HT-29 (cell line): ENCODE data around the gene XPO1. TPM values are rescaled to one million over a fixed set of nuclear protein-coding genes. Genes with fewer than 3 reads are reported as not detected.
"Not testable (repeated sequence)": the region's sequence is repeated elsewhere in the genome, so short reads cannot be mapped to it uniquely, and the experiment has no call there.

ENCODE experiments used
- DNase-seq: peaks from one replicate; pipeline ENCODE4 v3.0.0-alpha.2; 2015; ENCODE audit warnings: low spot score
- total RNA-seq: library from RNA; depleted of rRNA; stranded (reverse); fragments of >200 nt; shearing (Covaris generic); gene quantifications from 2 replicates; pipeline ENCODE4 v1.2.3, GENCODE V29; 2014; rRNA removed

Gene XPO1
- 85.6 and 101 TPM in 2 replicates for total RNA-seq

GRCh38 chr2:61538200-61538919 is at the start of gene XPO1:
Gene XPO1 (minus strand): TSS chr2:61538356. CDS start chr2:61533897, 4,459 bp downstream.
- DNase-seq = peak; percentile 99

GRCh38 chr2:61586928-61587327 is 48.8 kb upstream of the XPO1 start:
- DNase-seq = not testable (repeated sequence)

DNA sequence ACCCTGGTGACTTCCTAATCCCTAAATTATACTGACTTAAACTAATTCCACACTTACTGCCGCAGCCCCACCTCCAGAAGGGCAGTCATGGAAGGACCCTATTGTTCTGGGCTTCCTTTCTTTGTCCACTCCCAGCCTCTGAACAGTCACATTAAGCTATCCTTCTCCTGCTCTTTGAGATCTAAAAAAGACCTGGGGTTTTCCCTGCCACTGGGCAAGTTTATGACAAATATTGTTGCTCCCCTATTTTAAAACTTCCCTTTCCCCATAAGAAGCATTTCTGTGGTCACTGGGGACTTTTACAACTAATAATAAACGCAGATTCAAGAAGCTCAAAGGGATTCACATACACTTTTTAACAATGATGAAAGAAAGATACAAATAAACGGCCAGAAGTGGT is 47.2 kb upstream of the XPO1 start:
- no peak for DNase-seq

DNA sequence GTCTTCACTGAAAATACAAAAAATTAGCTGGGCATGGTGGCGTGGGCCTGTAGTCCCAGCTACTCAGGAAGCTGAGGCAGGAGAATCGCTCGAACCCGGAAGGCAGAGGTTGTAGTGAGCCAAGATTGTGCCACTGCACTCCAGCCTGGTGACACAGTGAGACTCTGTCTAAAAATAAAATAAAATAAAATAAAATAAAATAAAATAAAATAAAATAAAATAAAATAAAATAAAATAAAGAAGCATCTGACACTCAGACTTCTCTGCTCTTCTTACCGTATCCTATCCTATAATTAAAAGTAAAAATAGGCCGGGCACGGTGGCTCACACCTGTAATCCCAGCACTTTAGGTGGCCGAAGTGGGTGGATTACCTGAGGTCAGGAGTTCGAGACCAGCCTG is 46.2 kb upstream of the XPO1 start:
- DNase-seq = not testable (repeated sequence)

GRCh38 chr2:61582165-61582564 is 44.0 kb upstream of the XPO1 start:
- DNase-seq = no peak

- no peak for DNase-seq
Observed at GRCh38 chr2:61581716-61582115, 43.6 kb upstream of the XPO1 start.

- no peak for DNase-seq
Observed at GRCh38 chr2:61575447-61575859, 37.3 kb upstream of the XPO1 start.

DNA sequence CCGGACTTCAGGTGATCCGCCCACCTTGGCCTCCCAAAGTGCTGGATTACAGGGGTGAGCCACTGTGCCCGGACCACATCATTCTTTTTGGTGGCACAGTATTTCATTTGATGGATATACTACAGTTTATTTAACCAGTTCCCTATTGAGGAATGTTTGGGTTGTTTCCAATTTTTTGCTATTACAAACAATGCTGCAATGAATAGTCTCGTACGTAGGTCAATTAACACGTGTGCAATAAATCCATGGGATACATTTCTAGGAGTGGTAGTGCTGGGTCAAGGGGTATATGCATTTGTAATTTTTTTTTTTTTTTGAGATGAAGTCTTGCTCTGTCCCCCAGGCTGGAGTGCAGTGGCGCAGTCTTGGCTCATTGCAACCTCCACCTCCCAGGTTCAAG is 28.4 kb upstream of the XPO1 start:
- no peak for DNase-seq

GRCh38 chr2:61562615-61563014 is 24.5 kb upstream of the XPO1 start:
- no peak for DNase-seq

GRCh38 chr2:61558160-61558559 is 20.0 kb upstream of the XPO1 start:
- no peak for DNase-seq

GRCh38 chr2:61557381-61557780 is 19.2 kb upstream of the XPO1 start:
- no peak for DNase-seq

GRCh38 chr2:61554604-61555003 is 16.4 kb upstream of the XPO1 start:
- DNase-seq = no peak

GRCh38 chr2:61550375-61551209 is 12.4 kb upstream of the XPO1 start:
- DNase-seq = no peak

DNA sequence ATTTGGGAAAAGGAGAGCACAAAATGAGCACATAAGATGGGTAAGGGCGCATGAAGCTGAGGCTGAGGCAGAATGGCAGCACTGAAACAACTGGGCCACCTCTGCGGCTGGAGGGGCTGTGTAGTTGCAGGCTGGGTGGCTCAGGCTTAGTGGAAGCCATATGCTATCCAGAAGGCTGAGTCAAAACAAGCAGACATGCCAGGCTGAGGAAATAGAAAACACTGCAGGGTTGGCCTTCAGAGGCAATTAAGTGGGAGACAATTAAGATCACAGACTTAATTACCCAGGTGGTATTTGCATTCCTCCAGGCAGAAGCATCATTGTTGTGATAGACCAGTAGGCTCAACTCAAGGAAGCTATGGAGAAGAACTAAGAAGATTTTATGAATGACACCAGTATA is 11.4 kb upstream of the XPO1 start:
- DNase-seq = no peak

DNA sequence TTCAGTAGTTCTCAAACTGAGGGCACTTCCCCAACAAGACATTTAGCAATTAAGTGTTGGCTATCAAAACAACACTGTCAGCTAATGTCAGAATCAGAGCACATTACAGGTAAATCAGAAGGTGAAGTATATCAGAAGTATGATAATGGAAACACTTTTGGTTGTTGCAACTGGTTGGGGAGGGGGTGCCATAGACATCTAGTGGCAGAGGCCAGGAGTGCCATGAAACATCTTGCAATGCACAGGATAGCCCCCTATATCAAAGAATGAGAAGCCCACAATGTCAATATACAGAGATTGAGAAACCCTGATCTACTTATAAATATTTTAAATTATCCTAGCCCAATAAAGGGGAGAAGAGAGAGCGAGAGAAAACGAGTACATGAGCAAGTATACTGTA is 4.9 kb upstream of the XPO1 start:
- DNase-seq = no peak

GRCh38 chr2:61540167-61540566 is 2.0 kb upstream of the XPO1 start:
- not testable (repeated sequence) for DNase-seq

DNA sequence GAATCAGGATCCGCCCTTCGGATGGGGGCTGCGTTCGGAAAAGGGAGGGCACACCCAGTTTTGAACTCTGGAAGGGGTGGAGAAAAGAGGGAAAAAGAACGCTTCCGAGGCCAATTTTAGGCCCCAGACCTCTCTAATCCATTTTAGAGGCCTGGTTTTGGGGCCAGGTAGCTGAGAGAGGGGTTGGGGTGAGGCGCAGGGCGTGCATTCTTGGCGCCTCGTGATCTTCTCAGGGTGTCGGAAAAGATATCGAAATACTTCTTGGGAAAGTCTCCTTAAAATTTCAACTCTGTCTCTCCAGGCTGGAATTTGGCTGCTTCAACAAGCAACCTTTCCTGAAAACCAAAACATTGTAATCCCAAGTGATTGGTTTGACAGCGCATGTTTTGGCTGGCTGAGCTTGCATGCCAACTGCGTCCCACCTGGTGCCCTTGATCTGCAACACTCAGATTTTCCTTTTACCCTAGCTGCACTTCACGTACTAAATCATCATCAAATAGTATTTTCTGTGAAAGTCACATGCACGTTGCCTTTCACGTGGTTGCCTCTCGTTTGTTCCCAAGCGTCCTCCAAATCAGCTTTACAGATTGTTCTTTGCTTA is 864 bp upstream of the XPO1 start:
- DNase-seq = peak; percentile 56

DNA sequence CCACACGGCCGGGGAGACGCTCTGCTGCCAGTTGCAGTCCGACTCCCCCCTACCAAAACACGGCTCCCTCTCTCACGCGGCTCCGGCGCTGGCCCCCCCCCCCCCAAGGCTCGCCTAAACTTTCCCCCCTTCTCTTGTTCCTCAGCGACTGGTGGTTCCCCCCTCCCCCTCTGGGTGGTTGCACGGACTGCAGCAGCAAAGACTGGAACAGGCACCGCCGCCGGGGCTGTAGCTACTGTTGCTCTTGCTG is 281 bp downstream of the XPO1 start:
- no peak for DNase-seq

GRCh38 chr2:61537277-61537949 is 743 bp downstream of the XPO1 start:
- DNase-seq = peak; percentile 22

DNA sequence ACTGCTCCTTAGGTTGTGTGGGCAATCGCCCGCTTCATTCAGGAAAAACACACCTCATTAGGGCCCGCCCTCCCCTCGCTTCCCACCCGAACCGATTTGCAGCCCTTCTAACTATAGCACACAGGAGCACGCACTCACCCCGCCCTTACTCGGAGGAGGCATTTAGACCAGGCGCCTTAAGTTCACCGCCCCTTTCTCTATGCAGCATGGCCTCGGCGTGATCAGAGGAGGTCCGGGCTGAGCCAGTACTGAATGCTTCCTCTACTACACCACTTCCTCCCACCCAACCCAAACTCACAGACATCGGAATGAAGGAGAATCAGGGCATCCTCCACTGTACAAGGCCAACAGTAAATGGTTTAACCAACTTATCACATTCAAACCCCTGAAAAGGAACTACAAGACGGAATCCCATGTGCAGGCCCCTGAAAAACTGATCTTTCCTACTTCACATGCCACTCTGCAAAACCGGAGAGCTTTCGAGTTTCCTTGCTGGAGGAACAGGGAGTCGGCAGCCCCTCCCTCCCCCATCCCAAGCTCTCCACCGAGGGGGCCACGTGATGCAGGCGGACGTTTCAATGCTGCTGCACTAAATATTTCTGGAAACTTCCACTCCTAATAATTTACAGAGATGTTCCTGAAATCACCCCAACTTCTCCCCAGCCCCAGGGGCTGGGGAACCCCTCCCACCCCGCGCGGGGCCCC is 1.4 kb downstream of the XPO1 start:
- DNase-seq = peak; percentile 92

DNA sequence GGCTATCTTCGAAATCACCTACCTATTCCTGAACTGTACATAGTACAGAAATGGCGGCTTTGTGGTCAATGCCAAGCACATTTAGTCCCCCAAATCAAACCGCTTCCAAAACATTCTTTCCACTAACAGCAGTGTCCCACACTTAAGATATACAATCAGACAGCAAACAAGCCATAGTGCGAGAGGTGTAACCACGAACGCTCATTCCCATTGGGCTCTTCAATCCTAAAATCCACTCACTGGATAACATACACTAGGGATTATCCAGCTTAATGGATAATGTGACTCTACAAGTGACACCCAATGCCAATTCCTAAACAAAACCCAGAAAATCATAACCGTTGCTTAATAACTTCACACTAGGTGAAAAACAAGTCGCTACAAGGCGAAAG is 2.0 kb downstream of the XPO1 start:
- DNase-seq = no peak

GRCh38 chr2:61535449-61535848 is 2.7 kb downstream of the XPO1 start:
- no peak for DNase-seq
